UCSD-AML1 (cell line): ENCODE measurements around the gene SPINK14.

Experiments used
- DNase-seq: peaks from one replicate; lab custom pipeline; 2025; ENCODE audit not compliant: unreplicated experiment; lab: John Stamatoyannopoulos, UW

SPINK14 gene

DNA sequence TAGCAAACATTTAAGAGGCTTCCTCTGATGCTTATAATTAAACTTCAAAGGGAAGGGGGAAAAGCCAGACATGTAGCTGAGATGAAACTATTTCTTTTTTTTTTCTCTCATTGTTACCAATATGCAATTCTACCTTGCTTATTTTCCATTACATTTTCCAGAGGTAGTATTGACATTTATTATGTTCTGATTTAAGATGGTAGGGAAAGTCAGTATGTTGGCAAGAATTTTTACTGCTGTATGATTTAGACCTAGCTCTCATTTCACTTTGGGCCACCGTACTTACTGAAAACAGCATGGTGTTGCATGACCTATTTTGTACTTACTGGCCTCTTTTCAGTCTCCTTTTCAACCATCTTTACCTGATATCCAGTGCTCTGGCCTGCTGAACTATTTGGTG lies 24.9 kb downstream of the SPINK14 start:
- DNase-seq = no peak

DNA sequence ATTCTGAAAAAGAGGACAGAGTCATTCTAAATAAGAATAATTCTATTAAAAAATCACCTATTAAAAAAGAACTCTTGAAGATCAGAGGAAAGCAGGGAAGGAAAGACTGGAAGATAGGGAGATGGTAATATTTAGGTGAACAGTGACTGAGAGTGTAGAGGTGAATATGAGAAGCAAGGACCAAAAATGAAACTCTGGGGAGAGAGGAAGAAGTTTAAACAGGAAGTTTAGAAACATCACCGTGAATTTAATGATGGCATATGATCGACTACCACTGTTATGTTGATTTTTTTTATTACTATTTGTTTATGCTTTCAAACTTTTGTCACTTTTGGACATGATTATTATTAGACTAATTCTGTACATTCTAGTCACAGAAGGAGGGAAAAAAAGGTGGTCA lies 32.8 kb downstream of the SPINK14 start:
- no peak for DNase-seq

DNA sequence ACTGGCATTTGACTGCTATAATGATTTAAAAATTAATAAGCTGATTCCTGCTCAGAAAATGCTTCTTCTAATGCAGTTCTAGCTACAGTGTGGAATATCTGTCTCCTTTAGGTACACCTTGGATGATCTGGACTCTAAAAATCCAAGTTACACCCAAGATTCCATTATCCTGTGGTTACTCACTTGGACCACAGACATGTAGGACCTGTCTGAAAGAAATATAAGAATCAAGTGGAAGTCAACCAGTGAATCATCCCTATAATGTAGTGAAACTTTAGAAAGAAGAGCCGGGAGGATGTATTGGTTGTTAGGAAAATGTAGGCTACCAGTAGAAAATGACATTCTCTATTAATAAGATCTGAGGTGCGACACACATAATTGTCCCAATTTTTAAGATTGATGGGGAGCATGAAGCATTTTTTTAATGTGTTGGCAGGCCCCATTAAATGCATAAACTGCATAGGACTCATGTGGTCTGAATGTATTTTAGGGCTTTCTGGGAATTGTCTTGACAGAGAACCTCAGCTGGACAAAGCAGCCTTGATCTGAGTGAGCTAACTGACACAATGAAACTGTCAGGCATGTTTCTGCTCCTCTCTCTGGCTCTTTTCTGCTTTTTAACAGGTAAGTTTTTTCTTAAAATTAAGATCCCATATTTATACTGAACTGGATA lies 34.3 kb downstream of the SPINK14 start, which contains the start of gene SPINK6:
Gene SPINK6, plus strand, starts transcription at position 512 of the 673 bp plus-strand sequence. Its CDS starts 55 bp downstream, at position 567.
- no peak for DNase-seq

DNA sequence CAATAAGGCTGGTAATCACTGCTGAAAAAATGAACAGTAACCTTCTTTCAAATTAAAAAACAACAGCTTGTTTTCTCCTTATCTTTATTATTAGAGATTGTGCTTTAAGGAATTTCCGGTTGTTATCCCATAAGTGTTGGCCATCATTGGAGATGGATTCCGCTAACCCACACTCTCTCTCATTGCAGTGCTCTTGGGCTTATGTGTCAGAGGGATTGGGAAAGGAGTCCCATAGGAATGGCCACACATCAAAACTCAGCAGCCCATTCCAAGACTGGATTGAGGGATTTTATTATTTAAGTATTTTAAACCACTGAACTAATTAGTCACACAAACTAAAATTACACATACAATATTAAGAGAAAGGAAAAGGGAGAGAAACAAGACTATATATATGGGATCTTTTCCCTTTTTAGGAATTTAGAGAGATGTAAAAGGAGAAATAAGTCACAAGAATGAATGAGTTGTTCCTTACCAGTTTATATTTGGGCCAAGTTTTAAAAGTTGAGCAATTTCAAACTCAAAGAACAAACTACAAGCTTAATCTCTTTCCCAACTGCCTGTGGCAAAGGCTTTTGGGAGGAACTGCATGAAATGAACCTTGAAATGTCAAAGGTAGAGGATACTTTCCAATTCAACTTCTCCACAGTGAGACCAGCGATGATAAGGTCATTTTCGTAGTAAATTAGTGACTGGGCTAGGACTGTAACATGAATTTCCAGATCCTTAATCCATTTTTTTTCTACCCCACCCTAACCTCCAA lies 36.9 kb downstream of the SPINK14 start:
- DNase-seq = no peak

DNA sequence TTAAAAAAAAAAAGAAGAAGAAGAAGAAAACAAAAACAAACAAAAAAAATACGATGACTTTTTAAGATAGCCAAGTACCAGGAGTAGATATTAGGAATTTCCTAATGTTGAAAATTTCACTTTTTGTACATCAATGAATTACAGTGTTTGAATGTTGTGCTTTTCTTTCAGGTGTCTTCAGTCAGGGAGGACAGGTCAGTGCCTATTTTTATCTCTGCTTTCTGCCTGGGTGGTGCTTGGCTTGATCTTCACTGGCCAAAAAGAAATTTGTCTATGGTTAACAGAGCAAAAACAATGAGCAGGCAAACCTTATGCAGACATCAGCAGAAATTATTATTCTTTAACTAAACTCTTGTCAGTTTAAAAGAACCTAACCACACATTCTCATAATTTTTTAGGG lies 37.5 kb downstream of the SPINK14 start:
- no peak for DNase-seq

DNA sequence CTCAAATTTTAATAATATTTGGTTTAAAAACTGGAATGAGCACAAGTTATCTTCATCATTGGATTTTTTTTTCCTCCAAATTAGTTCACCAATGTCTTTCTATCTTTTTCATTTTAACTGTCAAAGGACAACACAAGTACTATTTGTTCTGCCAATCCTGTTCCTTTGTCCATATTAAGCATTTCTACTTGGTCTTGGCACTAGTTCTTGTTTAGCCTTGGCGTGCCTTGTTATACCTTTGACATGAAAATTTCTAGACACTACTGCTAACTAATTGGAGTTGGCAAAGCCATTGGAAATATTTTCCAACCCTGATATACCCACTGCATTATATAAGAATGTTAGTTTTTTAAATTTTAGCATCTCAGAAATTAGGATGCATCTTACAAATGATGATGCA lies 38.3 kb downstream of the SPINK14 start:
- DNase-seq = no peak

DNA sequence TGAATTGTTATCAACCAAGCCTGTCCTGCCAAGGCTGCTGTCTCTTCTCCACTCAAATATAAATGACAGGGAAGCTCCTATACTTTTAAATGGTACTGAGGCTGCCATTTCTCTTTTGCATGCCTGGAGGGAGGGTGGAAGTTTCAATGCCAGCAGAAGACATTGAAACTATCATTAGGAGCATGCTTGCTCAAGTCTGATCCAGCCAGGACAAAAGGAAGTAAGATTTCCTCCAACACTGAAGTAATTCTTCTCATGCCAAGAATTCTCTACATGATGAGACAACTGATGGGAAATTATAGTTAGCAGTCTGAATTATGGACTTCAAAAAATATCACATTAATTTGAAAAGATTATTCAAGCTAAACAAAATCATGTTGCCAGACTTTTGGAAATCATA lies 39.9 kb downstream of the SPINK14 start:
- DNase-seq = no peak

DNA sequence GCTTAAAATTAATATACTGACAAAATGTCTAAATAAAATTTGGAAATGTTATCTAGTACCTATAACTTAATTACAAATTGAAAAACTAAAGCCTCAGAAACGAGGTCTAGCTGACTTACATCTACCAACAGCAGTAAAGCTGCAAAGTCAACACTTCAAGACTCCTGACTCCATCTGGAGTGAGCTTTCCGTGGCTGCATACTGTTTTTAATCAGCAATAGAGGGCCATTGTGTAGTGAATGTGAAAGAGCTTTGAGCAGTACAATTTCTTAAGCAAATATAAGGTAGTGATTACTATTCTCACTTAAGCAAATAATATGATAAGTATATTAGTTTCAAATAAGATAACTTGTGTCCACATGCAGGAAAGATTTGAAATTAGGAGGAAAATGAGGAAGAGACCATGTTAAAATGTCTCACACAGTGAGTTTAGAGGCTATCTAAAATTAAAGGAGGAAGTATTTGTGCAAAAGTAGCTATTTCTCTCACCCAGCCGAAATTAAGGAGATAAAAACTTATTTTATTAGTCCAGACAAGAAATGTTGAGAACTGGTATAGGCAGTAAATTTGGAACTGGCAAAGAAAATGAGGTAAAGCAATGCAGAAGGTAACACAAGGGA lies 40.9 kb downstream of the SPINK14 start:
- DNase-seq = no peak

DNA sequence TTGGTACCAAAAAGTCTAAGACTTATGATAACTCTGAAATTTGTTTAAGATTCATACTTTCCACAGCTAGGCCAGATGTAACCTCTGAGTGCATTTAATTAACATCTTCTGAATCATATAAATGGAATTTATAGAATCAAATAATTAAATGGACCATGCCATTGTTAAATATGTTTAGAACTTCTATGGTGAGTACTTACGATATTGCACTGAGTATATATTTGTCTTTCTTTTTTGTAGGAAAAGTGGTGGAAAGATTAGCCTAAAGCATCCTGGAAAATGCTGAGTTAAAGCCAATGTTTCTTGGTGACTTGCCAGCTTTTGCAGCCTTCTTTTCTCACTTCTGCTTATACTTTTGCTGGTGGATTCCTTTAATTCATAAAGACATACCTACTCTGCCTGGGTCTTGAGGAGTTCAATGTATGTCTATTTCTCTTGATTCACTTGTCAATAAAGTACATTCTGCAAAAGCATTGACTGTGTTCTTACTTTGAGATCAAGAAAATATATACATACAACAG lies 46.4 kb downstream of the SPINK14 start:
- DNase-seq = no peak

DNA sequence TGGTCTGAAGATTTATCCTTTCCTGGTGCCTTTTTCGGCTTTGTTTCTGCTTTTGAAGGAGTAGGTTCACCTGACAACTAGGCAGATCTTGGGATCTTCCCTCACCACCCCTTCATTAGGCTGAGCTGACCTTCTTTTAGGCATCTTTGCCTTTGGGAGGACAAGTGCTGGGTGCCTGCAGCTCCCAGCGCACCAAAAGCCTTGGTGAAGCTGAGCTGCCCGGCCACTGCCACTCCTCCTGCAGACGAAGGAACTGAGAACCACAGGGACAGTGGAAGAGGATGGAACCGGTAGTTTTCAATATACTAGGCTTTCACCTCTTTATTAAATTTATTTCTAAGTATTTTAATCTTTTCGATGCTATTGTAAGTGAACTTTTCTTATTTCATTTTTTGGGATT lies 53.2 kb downstream of the SPINK14 start:
- DNase-seq = no peak

DNA sequence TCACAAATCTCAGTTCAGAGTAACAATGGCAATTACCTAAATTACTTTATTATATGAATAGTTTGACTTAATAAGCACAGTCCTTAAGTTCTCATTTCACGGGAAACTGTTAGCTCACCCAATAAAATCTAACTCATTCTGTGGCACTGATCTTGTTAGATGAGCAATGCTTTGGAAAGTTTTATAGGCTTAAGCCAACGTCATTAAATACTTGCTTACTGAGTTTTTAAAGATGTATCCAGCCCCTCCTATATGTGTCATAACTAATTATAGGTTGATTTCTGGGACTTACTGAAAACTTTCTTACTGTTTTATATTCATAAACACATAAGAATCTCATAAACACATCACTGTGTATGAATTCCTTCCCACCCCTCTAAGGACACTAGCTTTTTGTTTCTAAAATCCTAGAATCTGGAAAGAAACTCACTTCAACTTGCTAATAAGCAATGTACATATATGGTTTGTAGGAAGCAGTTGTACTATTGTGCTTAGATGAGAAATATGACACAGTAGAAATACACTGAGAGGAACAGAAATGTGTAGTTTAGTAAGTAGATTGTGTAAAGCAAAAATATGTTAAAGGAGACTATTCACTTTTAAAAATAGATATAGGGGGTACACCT lies 55.9 kb downstream of the SPINK14 start:
- DNase-seq = no peak
